Stomach (tissue), 9 donors: ENCODE results near the gene ZMYND8. TPM values are rescaled to one million over a fixed set of nuclear protein-coding genes. Genes with fewer than 3 reads are reported as not detected.
"Not testable (repeated sequence)": the region's sequence is repeated elsewhere in the genome, so short reads cannot be mapped to it uniquely, and the experiment has no call there.

Experiments used
- DNase-seq, 2 donors: peaks; one replicate each; pipeline versions ENCODE4 v3.0.0 to v3.0.0-alpha.2; 2013 to 2019
- H3K27ac ChIP-seq, 5 donors: fragments of 200-600 bp in 4 of 5; sonication (generic) in 4 of 5; one replicate each; pipeline ENCODE4 v1.5.1; 2013 to 2019; ENCODE audit warnings: mild to moderate bottlenecking in 1 of 5, moderate library complexity in 1 of 5
- H3K27me3 ChIP-seq, 3 donors: fragments of 200-600 bp; sonication (generic); one replicate each; pipeline ENCODE4 v1.5.1; 2017 to 2019; ENCODE audit warnings: mixed run types in 1 of 3
- H3K36me3 ChIP-seq, 4 donors: fragments of 200-600 bp; sonication (generic); 1 replicate in 3 of 4; 2 replicates in 1 of 4; pipeline ENCODE4 v1.5.1; 2016 to 2019
- H3K4me1 ChIP-seq, 4 donors: fragments of 200-600 bp; sonication (generic); one replicate each; pipeline ENCODE4 v1.5.1; 2016 to 2019
- H3K4me3 ChIP-seq, 4 donors: fragments of 200-600 bp; sonication (generic) in 3 of 4; one replicate each; pipeline ENCODE4 v1.5.1; 2016 to 2019; ENCODE audit warnings: mild to moderate bottlenecking in 1 of 4
- H3K9me3 ChIP-seq, 4 donors: fragments of 200-600 bp; sonication (generic); one replicate each; pipeline ENCODE4 v1.5.1; 2016 to 2019
- EP300 ChIP-seq: sonication (generic); formaldehyde crosslinking; IDR thresholded peaks from one replicate; pipeline ENCODE4 v1.6.1; 2017; ENCODE audit warnings: antibody characterized with exemption
- POLR2A ChIP-seq, 4 donors: fragments of 450-650 bp; IDR thresholded peaks; one replicate each; pipeline ENCODE4 v1.6.1; 2016; ENCODE audit warnings: antibody characterized with exemption in 4 of 4, control low read depth in 2 of 4, mild to moderate bottlenecking in 1 of 4, moderate library complexity in 1 of 4
- POLR2AphosphoS5 ChIP-seq, 3 donors: sonication (generic); formaldehyde crosslinking; IDR thresholded peaks; one replicate each; pipeline ENCODE4 v1.6.1; 2016; ENCODE audit warnings: antibody characterized with exemption in 3 of 3
- WGBS, 5 donors: extraction: QIAGEN DNeasy Blood & Tissue Kit in 3 of 5; methylation state at CpG; one replicate each; pipeline versions ENCODE4 v1.1.5 to v1.1.7; 2013 to 2018; 5-methylcytosine and 5-hydroxymethylcytosine counted together
- intact Hi-C: fragments of 100-400 bp; cut with DNase I; formaldehyde crosslinking; loops from one replicate; pipeline ENCODE4 v1.15.1; 2023; ENCODE audit warnings: low total_unique reads
- polyA plus RNA-seq, 3 donors: library from polyadenylated mRNA; stranded (reverse); fragments of 200-250 nt; gene quantifications; one replicate each; pipeline ENCODE4 v1.2.3, GENCODE V29; 2013
- total RNA-seq, 5 donors: library from RNA; depleted of rRNA; stranded (reverse); fragments of >200 nt; gene quantifications; one replicate each; pipeline versions ENCODE4 v1.1.0 to v1.2.3, GENCODE V29; 2014 to 2016
- TF ChIP-seq, protein P1 (sequence below), 7 experiments: fragments of 450-650 bp in 4 of 7; fragments of 200-600 bp in 3 of 7; sonication (generic) in 3 of 7; IDR thresholded peaks; one replicate each; pipeline ENCODE4 v1.5.1; 2016 to 2019; ENCODE audit warnings: antibody characterized with exemption in 7 of 7, control low read depth in 2 of 7, mild to moderate bottlenecking in 1 of 7
- donor health status: healthy with polysubstance abuse.
- donor health status: Bipolar disorder and iron deficiency.
- donor health status: healthy.

The ZMYND8 gene
- total and polyA plus RNA-seq, 8 donors = 9.2 to 82.6 (median 39.4) TPM

DNA sequence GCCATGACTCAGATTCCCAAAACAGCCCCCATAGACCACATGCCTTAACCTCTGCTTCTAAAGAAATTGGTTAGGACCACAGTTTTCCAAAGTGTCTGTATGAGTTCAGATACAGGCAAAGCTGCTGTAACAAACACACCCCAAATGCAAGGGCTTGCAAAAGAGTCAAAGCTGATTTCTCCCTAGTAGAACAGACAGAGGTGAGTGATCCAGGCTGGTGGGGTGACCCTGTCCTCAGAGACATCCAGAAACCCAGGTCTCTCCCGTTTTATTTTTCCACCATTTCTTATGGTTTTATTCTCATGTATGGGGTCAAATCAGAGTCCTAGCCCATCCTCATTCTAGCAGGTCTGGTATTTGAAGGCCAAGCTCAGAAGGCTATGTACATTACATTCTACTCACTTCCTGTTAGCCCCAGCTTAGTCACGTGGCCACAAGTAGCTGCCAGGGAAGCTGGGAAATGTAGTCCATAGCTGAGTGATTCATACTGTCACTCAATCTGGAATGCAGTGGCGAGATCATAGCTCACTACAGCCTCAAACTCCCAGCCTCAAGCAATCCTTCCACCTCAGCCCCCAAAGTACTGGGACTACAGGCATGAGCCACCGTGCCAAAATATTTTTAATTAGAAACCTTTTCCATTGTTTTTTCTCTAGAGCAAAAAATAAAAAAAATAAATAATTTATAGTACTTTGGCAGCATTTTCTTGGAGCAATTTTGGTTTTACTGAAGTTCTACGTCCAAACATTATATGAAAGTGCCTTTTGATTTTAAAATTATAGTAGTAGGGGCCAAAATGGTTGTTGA is 175.2 kb downstream of the ZMYND8 start:
- 69 to 81% (median 80%) methylated on average over 5 of the region's 5 CpGs for WGBS, 5 donors
- H3K4me3 ChIP-seq = no peak overlapping the region
- peaks cover 0 to 20% (median 8%) of the 10 kb centered on the region in 4 donors for H3K36me3 ChIP-seq
- intact Hi-C loops = no loop called here
- no peaks in the 10 kb centered on the region for H3K27me3 ChIP-seq
- peak; percentile 40 to 54 for DNase-seq
- no peaks in the 10 kb centered on the region for H3K4me1 ChIP-seq
- TF ChIP-seq POLR2AphosphoS5 (IDR thresholded peaks at IDR 0.05) = peak in 1 of 3 donors; percentile 57
- TF ChIP-seq, protein P1, sequence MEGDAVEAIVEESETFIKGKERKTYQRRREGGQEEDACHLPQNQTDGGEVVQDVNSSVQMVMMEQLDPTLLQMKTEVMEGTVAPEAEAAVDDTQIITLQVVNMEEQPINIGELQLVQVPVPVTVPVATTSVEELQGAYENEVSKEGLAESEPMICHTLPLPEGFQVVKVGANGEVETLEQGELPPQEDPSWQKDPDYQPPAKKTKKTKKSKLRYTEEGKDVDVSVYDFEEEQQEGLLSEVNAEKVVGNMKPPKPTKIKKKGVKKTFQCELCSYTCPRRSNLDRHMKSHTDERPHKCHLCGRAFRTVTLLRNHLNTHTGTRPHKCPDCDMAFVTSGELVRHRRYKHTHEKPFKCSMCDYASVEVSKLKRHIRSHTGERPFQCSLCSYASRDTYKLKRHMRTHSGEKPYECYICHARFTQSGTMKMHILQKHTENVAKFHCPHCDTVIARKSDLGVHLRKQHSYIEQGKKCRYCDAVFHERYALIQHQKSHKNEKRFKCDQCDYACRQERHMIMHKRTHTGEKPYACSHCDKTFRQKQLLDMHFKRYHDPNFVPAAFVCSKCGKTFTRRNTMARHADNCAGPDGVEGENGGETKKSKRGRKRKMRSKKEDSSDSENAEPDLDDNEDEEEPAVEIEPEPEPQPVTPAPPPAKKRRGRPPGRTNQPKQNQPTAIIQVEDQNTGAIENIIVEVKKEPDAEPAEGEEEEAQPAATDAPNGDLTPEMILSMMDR (IDR thresholded peaks at IDR 0.05) = no peak
- H3K9me3 ChIP-seq = no peaks in the 10 kb centered on the region
- no peak overlapping the region for H3K27ac ChIP-seq

GRCh38 chr20:47179267-47179666 is 177.2 kb downstream of the ZMYND8 start:
- no peak for DNase-seq

GRCh38 chr20:47178851-47179250 is 177.6 kb downstream of the ZMYND8 start:
- H3K4me3 ChIP-seq = no peak overlapping the region
- H3K36me3 ChIP-seq = peaks cover 0 to 18% (median 8%) of the 10 kb centered on the region in 4 donors
- 69 to 94% (median 90%) methylated on average over 1 of the region's 1 CpG for WGBS, 5 donors
- no peak overlapping the region for H3K27ac ChIP-seq
- TF ChIP-seq EP300 (no peak), POLR2A (IDR thresholded peaks at IDR 0.05) (no peak), POLR2AphosphoS5 (IDR thresholded peaks at IDR 0.05) (no peak)
- TF ChIP-seq, protein P1 (IDR thresholded peaks at IDR 0.05) = no peak
- no peaks in the 10 kb centered on the region for H3K9me3 ChIP-seq
- H3K27me3 ChIP-seq = no peaks in the 10 kb centered on the region
- no peak for DNase-seq
- intact Hi-C loops = no loop called here
- peaks cover 0 to 9% (median 6%) of the 10 kb centered on the region in 4 donors for H3K4me1 ChIP-seq

More at GRCh38 chr20:47179267-47179666, 177.2 kb downstream of the ZMYND8 start:
- Histone ChIP-seq H3K4me1 (peaks cover 0 to 9% (median 6%) of the 10 kb centered on the region in 4 donors), H3K36me3 (peaks cover 0 to 20% (median 8%) of the 10 kb centered on the region in 4 donors), H3K4me3 (no peak overlapping the region), H3K27me3 (no peaks in the 10 kb centered on the region), H3K9me3 (no peaks in the 10 kb centered on the region), H3K27ac (no peak overlapping the region)
- no peak for TF ChIP-seq POLR2A (IDR thresholded peaks at IDR 0.05)
- no peak for TF ChIP-seq POLR2AphosphoS5 (IDR thresholded peaks at IDR 0.05)
- TF ChIP-seq, protein P1 (IDR thresholded peaks at IDR 0.05) = no peak
- TF ChIP-seq EP300 = no peak
- intact Hi-C loops = no loop called here

DNA sequence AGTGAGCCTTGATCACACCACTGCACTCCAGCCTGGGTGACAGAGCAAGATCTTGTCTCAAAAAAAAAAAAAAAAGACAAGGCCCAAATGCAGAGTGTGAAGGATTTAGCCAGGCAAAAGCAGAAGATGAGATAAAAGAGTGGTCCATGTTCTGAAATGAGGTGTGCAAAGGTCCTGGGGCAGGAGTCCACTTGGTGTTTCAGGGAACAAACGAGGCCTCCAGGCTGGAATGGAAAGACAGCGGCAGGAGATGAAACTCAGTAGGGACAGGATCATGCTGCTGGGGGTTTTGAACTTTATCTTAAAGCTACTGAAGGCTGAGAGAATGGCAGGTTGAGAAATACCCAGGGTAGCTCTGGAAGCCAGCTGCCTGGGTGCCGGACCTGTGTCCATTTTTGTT is 178.2 kb downstream of the ZMYND8 start:
- 68 to 97% (median 81%) methylated on average over 3 of the region's 3 CpGs for WGBS, 5 donors
- no peaks in the 10 kb centered on the region for H3K9me3 ChIP-seq
- no peaks in the 10 kb centered on the region for H3K27me3 ChIP-seq
- intact Hi-C loops = no loop called here
- H3K27ac ChIP-seq = no peak overlapping the region
- peaks cover 0 to 12% (median 6%) of the 10 kb centered on the region in 4 donors for H3K36me3 ChIP-seq
- no peak overlapping the region for H3K4me3 ChIP-seq
- DNase-seq = no peak
- H3K4me1 ChIP-seq = peaks cover 0 to 9% (median 6%) of the 10 kb centered on the region in 4 donors
- TF ChIP-seq POLR2A (IDR thresholded peaks at IDR 0.05) (no peak), EP300 (no peak), POLR2AphosphoS5 (IDR thresholded peaks at IDR 0.05) (no peak)
- TF ChIP-seq, protein P1 (IDR thresholded peaks at IDR 0.05) = no peak

- peaks cover 0 to 15% (median 9%) of the 10 kb centered on the region in 4 donors for H3K36me3 ChIP-seq
- H3K27me3 ChIP-seq, H3K4me1 ChIP-seq, intact Hi-C loops, H3K4me3 ChIP-seq, DNase-seq, H3K27ac ChIP-seq, H3K9me3 ChIP-seq: not testable (repeated sequence)
- 77 to 91% (median 85%) methylated on average over 5 of the region's 5 CpGs for WGBS, 5 donors
Measured at GRCh38 chr20:47176217-47176616, 180.3 kb downstream of the ZMYND8 start.
